Mesendoderm (in vitro differentiated cells): Measurements from ENCODE around the gene TBPL1.

Source experiments
- DNase-seq: peaks from one replicate; pipeline ENCODE4 v3.0.0; 2013
- H2AK5ac ChIP-seq: 2 replicates; pipeline ENCODE4 v1.6.1; 2013; ENCODE audit warnings: low read length, inconsistent platforms
- H2BK120ac ChIP-seq: 2 replicates; pipeline ENCODE4 v1.6.1; 2013; ENCODE audit warnings: low read depth, mild to moderate bottlenecking, low read length, moderate library complexity, mixed read lengths
- H2BK15ac ChIP-seq: replicated peaks from 2 replicates; pipeline ENCODE4 v1.6.1; 2013; ENCODE audit warnings: low read depth, mild to moderate bottlenecking, moderate library complexity
- H2BK5ac ChIP-seq: 2 replicates; pipeline ENCODE4 v1.6.1; 2013; ENCODE audit warnings: low read length, inconsistent platforms
- H3K18ac ChIP-seq: 2 replicates; pipeline ENCODE4 v1.6.1; 2013; ENCODE audit warnings: mild to moderate bottlenecking, low read length, mixed read lengths
- H3K23ac ChIP-seq: one replicate; pipeline ENCODE4 v1.6.1; 2013; ENCODE audit warnings: low read length
- H3K27ac ChIP-seq: 2 replicates; pipeline ENCODE4 v1.5.1; 2013; ENCODE audit warnings: low read depth, mild to moderate bottlenecking, inconsistent platforms, low read length, moderate library complexity
- H3K27me3 ChIP-seq: 2 replicates; pipeline ENCODE4 v1.6.1; 2013; ENCODE audit warnings: low read length, control low read depth, mild to moderate bottlenecking, inconsistent platforms; ENCODE audit not compliant: insufficient read depth, poor library complexity
- H3K36me3 ChIP-seq: 2 replicates; pipeline ENCODE4 v1.6.1; 2013; ENCODE audit warnings: low read length, inconsistent platforms; ENCODE audit not compliant: control insufficient read depth, insufficient read depth
- H3K4ac ChIP-seq: one replicate; pipeline ENCODE4 v1.6.1; 2013; ENCODE audit warnings: low read depth, mild to moderate bottlenecking, low read length, moderate library complexity
- H3K4me1 ChIP-seq: 2 replicates; pipeline ENCODE4 v1.6.1; 2013; ENCODE audit warnings: low read depth, low read length, inconsistent platforms; ENCODE audit not compliant: control insufficient read depth
- H3K4me2 ChIP-seq: 2 replicates; pipeline ENCODE4 v1.6.1; 2013; ENCODE audit warnings: low read length
- H3K4me3 ChIP-seq: 2 replicates; pipeline ENCODE4 v1.5.1; 2013; ENCODE audit warnings: mild to moderate bottlenecking, low read length
- H3K56ac ChIP-seq: one replicate; pipeline ENCODE4 v1.6.1; 2013; ENCODE audit warnings: low read length
- H3K79me1 ChIP-seq: 2 replicates; pipeline ENCODE4 v1.6.1; 2013; ENCODE audit warnings: low read length, inconsistent platforms
- H3K79me2 ChIP-seq: 2 replicates; pipeline ENCODE4 v1.6.1; 2013; ENCODE audit warnings: mild to moderate bottlenecking, low read length; ENCODE audit not compliant: control insufficient read depth, insufficient read depth
- H3K9ac ChIP-seq: 2 replicates; pipeline ENCODE4 v1.6.1; 2013; ENCODE audit warnings: low read length, inconsistent platforms
- H4K5ac ChIP-seq: one replicate; pipeline ENCODE4 v1.6.1; 2013; ENCODE audit warnings: low read length
- H4K8ac ChIP-seq: one replicate; pipeline ENCODE4 v1.6.1; 2013; ENCODE audit warnings: low read depth, mild to moderate bottlenecking, control low read depth, low read length, moderate library complexity
- WGBS: extraction: QIAGEN DNeasy Blood & Tissue Kit; methylation state at CpG from one replicate; pipeline ENCODE4 v1.1.7; 2013; ENCODE audit warnings: low lambda C conversion rate, missing lambda C conversion rate; ENCODE audit not compliant: insufficient coverage; ENCODE audit errors: extremely low coverage; 5-methylcytosine and 5-hydroxymethylcytosine counted together

Gene TBPL1

DNA sequence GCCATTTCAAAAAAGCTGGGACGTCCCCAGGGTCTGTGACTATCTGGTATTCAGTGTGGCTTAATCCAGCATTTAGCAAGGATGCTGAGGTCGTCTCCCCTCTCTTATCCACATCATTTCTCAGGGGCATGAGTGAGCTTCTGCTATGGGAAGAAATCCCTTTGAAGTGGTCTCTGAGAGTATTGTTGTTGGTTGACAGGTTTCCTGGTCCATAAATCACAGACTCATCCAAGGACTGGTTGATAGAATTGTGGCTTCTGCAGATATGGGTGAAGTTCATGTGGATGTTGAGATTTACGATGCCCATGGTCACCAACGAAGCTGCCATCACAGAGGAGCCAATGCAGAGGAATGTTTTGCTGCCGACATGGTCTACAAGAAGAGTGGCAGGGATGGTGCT is 75.4 kb downstream of the TBPL1 start:
- Histone ChIP-seq H3K27ac (no peak overlapping the region), H3K79me2 (no peaks in the 10 kb centered on the region), H3K79me1 (no peaks in the 10 kb centered on the region), H3K27me3 (no peaks in the 10 kb centered on the region), H3K23ac (no peak overlapping the region), H4K5ac (no peak overlapping the region), H2AK5ac (no peak overlapping the region), H2BK120ac (no peak overlapping the region), H4K8ac (no peak overlapping the region), H3K9ac (no peak overlapping the region), H2BK5ac (no peak overlapping the region), H3K4me3 (no peak overlapping the region), H3K4me2 (no peak overlapping the region), H3K56ac (no peak overlapping the region), H3K18ac (no peak overlapping the region), H3K4ac (no peak overlapping the region), H3K36me3 (no peaks in the 10 kb centered on the region), H3K4me1 (no peaks in the 10 kb centered on the region), H2BK15ac (no peak overlapping the region)
- WGBS: no CpG with 5 or more reads among the region's 5 CpGs
- DNase-seq: no peak

DNA sequence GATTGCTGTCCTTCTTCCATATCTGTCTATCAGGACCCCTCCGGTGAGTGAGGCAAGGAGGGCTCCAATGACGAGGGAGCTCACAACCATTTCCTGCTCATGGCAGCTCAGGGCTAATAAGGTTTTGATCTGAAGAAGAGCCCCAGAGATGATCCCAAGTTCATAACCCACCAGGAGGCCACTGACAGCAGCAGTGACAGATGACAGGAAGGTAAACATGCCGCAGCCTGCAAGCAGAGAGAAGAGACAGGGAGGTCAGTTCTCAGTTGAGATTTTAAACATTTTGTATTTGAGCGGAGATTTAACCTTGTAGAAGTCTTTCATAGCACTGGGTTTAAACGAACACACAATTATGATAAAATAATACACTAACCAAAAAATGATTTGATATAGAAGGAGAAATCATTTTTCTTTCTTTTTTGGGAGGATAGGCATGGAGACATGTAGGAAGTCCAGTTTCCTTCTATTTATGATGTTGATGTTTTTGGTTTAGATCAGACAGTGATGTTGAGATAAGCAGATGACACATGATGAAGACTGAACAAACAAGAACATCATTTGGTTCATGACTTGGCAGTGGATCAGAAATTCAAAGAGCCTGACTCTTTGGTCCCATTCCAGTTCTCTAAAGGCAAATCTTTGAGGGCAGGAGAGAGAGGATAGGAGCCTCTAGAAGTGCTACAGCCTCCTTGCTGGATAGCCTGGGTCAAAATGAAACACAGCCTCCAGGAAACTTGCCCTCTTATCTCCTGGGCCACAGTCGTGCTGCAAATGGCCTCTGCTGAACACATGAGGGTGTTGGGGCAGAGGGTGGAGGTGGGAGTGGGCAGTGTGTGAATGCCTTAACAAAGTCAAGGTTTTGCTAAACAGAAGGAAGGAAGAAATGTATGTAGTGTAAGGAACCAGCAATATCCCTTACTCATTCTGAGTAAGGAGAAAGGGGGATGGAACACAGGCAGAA is 76.8 kb downstream of the TBPL1 start:
- Histone ChIP-seq H3K79me2 (no peaks in the 10 kb centered on the region), H2BK120ac (no peak overlapping the region), H4K5ac (no peak overlapping the region), H3K18ac (no peak overlapping the region), H2AK5ac (no peak overlapping the region), H2BK5ac (no peak overlapping the region), H3K27ac (no peak overlapping the region), H3K36me3 (no peaks in the 10 kb centered on the region), H3K23ac (no peak overlapping the region), H2BK15ac (no peak overlapping the region), H3K9ac (no peak overlapping the region), H3K4me2 (no peak overlapping the region), H3K27me3 (no peaks in the 10 kb centered on the region), H3K4me1 (no peaks in the 10 kb centered on the region), H3K4me3 (no peak overlapping the region), H3K56ac (no peak overlapping the region), H3K4ac (no peak overlapping the region), H4K8ac (no peak overlapping the region), H3K79me1 (no peaks in the 10 kb centered on the region)
- WGBS: no CpG with 5 or more reads among the region's 6 CpGs
- DNase-seq: peak; percentile 27

DNA sequence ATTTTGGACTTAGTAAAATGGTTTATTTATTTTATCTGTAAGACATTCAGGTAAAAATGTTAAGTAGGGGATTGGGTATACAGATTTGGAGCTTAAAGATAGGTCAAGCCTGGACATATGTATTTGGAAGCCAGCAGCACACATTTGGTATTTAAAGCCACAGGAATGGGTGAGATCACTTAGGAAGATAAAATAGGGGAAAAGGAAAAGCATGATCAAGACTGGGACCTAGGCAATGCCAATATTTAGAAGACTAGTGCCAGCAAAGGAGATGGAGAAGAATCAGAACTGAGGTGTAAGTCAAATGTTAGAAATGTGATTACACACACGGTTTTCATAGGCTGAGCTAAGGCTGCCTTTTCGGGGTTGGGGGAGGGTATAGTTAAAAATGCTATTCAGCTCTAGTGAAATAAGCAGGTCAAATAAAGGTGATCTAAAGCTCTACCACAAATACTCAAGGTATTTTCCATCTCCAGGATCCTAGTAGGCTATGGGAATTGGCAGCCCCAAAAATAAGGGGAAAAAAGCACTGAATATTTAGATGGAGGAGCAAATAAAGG is 78.8 kb downstream of the TBPL1 start:
- H4K8ac ChIP-seq: no peak overlapping the region
- no peak overlapping the region for H3K4me2 ChIP-seq
- no peaks in the 10 kb centered on the region for H3K79me2 ChIP-seq
- H4K5ac ChIP-seq: no peak overlapping the region
- no peak overlapping the region for H2AK5ac ChIP-seq
- H3K4me1 ChIP-seq: no peaks in the 10 kb centered on the region
- no peak overlapping the region for H3K4me3 ChIP-seq
- DNase-seq: no peak
- no CpG with 5 or more reads among the region's 2 CpGs for WGBS
- H3K79me1 ChIP-seq: no peaks in the 10 kb centered on the region
- H2BK120ac ChIP-seq: no peak overlapping the region
- no peak overlapping the region for H3K56ac ChIP-seq
- H2BK5ac ChIP-seq: no peak overlapping the region
- H3K23ac ChIP-seq: no peak overlapping the region
- no peaks in the 10 kb centered on the region for H3K27me3 ChIP-seq
- H2BK15ac ChIP-seq: no peak overlapping the region
- no peak overlapping the region for H3K9ac ChIP-seq
- H3K36me3 ChIP-seq: no peaks in the 10 kb centered on the region
- H3K18ac ChIP-seq: no peak overlapping the region
- no peak overlapping the region for H3K4ac ChIP-seq
- no peak overlapping the region for H3K27ac ChIP-seq

DNA sequence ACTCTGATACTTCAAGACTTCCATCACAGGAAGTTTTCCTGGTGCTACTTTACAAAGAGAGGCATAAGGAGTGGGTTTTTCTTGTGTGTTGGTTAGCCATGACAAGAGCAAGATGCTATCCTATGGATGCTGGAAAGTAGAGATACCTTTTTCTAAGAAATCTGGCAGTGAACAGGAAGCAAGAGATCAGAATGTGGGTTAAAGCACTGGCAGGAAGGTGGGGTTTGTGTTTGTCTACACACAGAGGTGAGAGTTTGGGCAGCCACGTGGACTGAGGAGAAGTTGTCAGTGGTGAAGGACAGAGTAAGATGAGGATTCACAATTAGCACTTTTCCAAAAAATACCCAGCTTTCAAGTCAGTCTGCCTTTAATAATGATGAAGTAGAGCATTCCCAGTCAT is 81.5 kb downstream of the TBPL1 start:
- Histone ChIP-seq H3K79me1 (no peaks in the 10 kb centered on the region), H3K18ac (no peak overlapping the region), H3K27ac (no peak overlapping the region), H3K56ac (no peak overlapping the region), H3K9ac (no peak overlapping the region), H3K4ac (no peak overlapping the region), H3K4me3 (no peak overlapping the region), H3K79me2 (no peaks in the 10 kb centered on the region), H3K27me3 (no peaks in the 10 kb centered on the region), H2BK120ac (no peak overlapping the region), H2AK5ac (no peak overlapping the region), H3K4me1 (no peaks in the 10 kb centered on the region), H2BK5ac (no peak overlapping the region), H2BK15ac (no peak overlapping the region), H4K5ac (no peak overlapping the region), H3K23ac (no peak overlapping the region), H3K4me2 (no peak overlapping the region), H3K36me3 (no peaks in the 10 kb centered on the region), H4K8ac (no peak overlapping the region)
- DNase-seq: no peak
- no CpG with 5 or more reads among the region's 1 CpG for WGBS

DNA sequence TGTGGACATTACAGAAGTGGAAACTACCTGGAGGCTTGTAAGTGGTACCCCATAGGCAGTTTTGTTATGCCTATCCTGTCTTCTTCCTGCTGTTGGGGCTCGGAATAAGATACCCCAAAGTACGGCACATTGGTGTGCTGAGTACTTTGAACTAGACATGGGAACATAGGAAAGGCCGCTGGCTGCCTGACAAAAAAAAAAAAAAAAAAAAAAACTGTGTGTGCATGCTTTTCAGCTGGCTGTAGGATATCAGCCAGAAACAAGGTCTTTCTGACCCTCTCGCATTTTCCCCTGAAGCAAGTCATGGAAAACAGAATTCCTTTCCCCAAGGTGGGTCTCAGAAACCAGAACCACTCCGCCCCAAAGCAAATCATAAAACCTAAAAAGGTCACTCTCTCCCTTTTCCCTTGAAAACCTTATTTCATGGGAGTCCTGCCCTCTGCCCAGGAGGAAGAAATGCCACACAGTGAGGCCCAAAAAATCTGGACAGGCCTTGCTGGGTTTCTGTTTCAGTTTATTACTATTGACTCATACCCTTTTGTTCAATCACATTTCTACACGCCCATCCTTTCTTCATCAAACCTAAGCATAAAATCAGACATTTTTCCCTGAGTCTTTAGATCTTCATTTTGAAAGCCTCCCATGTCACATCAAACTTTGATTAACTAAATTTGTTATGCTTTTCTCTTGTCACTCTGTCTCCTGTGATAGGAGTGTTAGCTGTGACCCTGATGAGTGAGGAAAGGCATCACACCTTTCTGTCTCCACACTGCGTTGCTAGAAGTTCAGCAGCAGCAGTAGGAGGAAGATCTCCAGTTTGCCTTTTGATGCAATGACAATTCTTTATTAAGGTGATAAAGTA is 82.2 kb downstream of the TBPL1 start:
- no CpG with 5 or more reads among the region's 7 CpGs for WGBS
- Histone ChIP-seq H3K36me3 (no peaks in the 10 kb centered on the region), H4K5ac (no peak overlapping the region), H3K56ac (peak overlapping the region; percentile 7), H3K9ac (no peak overlapping the region), H2AK5ac (no peak overlapping the region), H3K4me1 (no peaks in the 10 kb centered on the region), H3K23ac (no peak overlapping the region), H3K4ac (no peak overlapping the region), H3K4me2 (no peak overlapping the region), H3K27ac (no peak overlapping the region), H3K27me3 (no peaks in the 10 kb centered on the region), H3K79me1 (no peaks in the 10 kb centered on the region), H3K79me2 (no peaks in the 10 kb centered on the region), H2BK5ac (no peak overlapping the region), H3K4me3 (no peak overlapping the region), H4K8ac (no peak overlapping the region), H3K18ac (no peak overlapping the region), H2BK120ac (no peak overlapping the region), H2BK15ac (no peak overlapping the region)
- DNase-seq: no peak
